Osteocyte (in vitro differentiated cells): Measurements from ENCODE around the gene VCL. TPM values are rescaled to one million over a fixed set of nuclear protein-coding genes. Genes with fewer than 3 reads are reported as not detected.
A peak's percentile ranks its signal among the peaks of the same experiment; 100 is the strongest.
"Not testable (repeated sequence)": the region's sequence is repeated elsewhere in the genome, so short reads cannot be mapped to it uniquely, and the experiment has no call there.

ENCODE experiments used
- DNase-seq: peaks from one replicate; pipeline ENCODE4 v3.0.0; 2021; ENCODE audit warnings: mixed read lengths; ENCODE audit not compliant: unreplicated experiment; ENCODE audit errors: extremely low spot score
- H3K27ac Mint-ChIP-seq: one replicate; pipeline ENCODE4 v1.8.0; 2021; ENCODE audit warnings: mild to moderate bottlenecking, mixed read lengths; ENCODE audit not compliant: unreplicated experiment
- H3K27me3 Mint-ChIP-seq: one replicate; pipeline ENCODE4 v1.8.0; 2021; ENCODE audit warnings: mixed read lengths; ENCODE audit not compliant: unreplicated experiment
- H3K36me3 Mint-ChIP-seq: one replicate; pipeline ENCODE4 v1.8.0; 2021; ENCODE audit warnings: mixed read lengths; ENCODE audit not compliant: unreplicated experiment
- H3K4me1 Mint-ChIP-seq: one replicate; pipeline ENCODE4 v1.8.0; 2021; ENCODE audit warnings: mixed read lengths; ENCODE audit not compliant: unreplicated experiment
- H3K4me3 Mint-ChIP-seq: one replicate; pipeline ENCODE4 v1.8.0; 2021; ENCODE audit warnings: mild to moderate bottlenecking, moderate library complexity, mixed read lengths; ENCODE audit not compliant: unreplicated experiment
- H3K9me3 Mint-ChIP-seq: one replicate; pipeline ENCODE4 v1.8.0; 2021; ENCODE audit warnings: mixed read lengths; ENCODE audit not compliant: unreplicated experiment
- CTCF ChIP-seq: fragments of 200-600 bp; sonication (generic); IDR thresholded peaks from 2 replicates; pipeline ENCODE4 v1.5.0; 2021; ENCODE audit warnings: antibody characterized with exemption, mild to moderate bottlenecking, moderate library complexity
- total RNA-seq: library from RNA; stranded (reverse); gene quantifications from 2 replicates; pipeline ENCODE4 v1.2.1, GENCODE V29; 2021

The VCL gene
- total RNA-seq, 1 donor from 2014 or later = 338 TPM

DNA sequence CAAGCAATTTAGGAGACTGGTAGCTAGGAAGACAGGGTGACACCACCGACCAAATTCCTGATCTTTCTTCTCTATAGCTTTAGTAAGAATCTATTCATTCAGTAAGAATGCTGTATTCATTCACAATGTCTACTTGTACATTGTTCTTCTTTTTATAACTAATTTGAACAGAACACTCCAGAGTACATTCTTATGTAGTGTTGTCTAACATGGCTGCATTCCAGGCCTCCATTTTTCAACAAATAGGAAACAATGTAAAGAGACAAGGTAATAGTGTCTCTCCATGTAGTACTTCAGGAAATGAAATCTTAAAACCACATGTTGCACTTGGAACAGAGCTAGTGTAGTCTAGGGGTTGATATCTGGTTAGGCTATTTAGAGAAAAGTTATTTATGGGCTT, 1.8 kb downstream of the VCL start:
- Mint-ChIP-seq H3K27me3 (no peaks in the 10 kb centered on the region), H3K27ac (peak overlapping the region; percentile 99), H3K4me1 (peaks cover 49% of the 10 kb centered on the region), H3K36me3 (peaks cover 7% of the 10 kb centered on the region), H3K4me3 (peak overlapping the region; percentile 99), H3K9me3 (no peaks in the 10 kb centered on the region)
- TF ChIP-seq CTCF = no peak
- no peak for DNase-seq

DNA sequence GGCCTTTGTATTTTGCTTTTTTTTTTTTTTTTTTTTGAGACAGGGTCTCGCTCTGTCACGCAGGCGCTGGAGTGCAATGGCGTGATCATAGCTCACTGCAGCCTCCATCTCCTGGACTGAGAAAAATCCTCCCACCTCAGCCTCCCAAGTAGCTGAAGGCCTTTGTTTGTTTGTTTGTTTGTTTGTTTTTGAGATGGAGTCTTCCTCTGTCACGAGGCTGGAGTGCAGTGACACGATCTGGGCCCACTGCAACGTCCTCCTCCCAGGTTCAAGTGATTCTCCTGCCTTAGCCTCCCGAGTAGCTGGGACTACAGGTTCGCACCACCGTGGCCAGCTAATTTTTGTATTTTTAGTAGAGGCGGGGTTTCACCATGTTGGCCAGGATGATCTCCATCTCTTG, 2.3 kb downstream of the VCL start:
- peaks cover 51% of the 10 kb centered on the region for H3K4me1 Mint-ChIP-seq
- not testable (repeated sequence) for H3K9me3 Mint-ChIP-seq, DNase-seq, H3K27me3 Mint-ChIP-seq, H3K36me3 Mint-ChIP-seq
- peak overlapping the region; percentile 99 for H3K4me3 Mint-ChIP-seq
- peak overlapping the region; percentile 99 for H3K27ac Mint-ChIP-seq

GRCh38 chr10:74000892-74001669, 3.2 kb downstream of the VCL start:
- Mint-ChIP-seq H3K36me3 (peaks cover 8% of the 10 kb centered on the region), H3K27ac (peak overlapping the region; percentile 99), H3K9me3 (no peaks in the 10 kb centered on the region), H3K4me3 (peak overlapping the region; percentile 99), H3K4me1 (peaks cover 56% of the 10 kb centered on the region), H3K27me3 (no peaks in the 10 kb centered on the region)
- no peak for TF ChIP-seq CTCF
- DNase-seq = no peak

DNA sequence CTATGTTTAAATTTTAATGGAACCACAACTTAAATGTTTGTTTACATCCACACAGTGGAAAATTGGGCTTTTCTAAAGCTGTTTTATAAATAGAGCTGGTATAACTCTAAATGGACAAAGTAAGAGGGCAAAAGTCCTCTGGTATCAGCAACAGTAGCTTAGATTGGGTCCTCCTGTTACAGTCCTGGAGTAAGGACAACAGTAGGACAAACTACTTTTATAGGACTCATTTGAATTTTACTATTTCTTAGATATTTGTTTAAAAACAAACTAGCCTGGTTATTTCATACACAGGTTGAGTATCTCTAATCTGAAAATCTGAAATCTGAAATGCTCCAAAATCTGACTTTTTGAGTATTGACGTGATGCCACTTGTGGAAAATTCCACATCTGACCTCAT, 8.4 kb downstream of the VCL start:
- TF ChIP-seq CTCF = no peak
- Mint-ChIP-seq H3K9me3 (no peaks in the 10 kb centered on the region), H3K4me1 (peaks cover 83% of the 10 kb centered on the region), H3K36me3 (peaks cover 9% of the 10 kb centered on the region), H3K27me3 (no peaks in the 10 kb centered on the region), H3K27ac (peak overlapping the region; percentile 20), H3K4me3 (no peak overlapping the region)
- no peak for DNase-seq

- Mint-ChIP-seq H3K36me3 (peaks cover 6% of the 10 kb centered on the region), H3K27me3 (no peaks in the 10 kb centered on the region), H3K9me3 (no peaks in the 10 kb centered on the region), H3K4me1 (peaks cover 84% of the 10 kb centered on the region), H3K27ac (peak overlapping the region; percentile 91), H3K4me3 (peak overlapping the region; percentile 8)
- TF ChIP-seq CTCF = no peak
- no peak for DNase-seq
These were observed 10.4 kb downstream of the VCL start for GRCh38 chr10:74008212-74008731.
